ENCODE results near the gene NWD2.

DNA sequence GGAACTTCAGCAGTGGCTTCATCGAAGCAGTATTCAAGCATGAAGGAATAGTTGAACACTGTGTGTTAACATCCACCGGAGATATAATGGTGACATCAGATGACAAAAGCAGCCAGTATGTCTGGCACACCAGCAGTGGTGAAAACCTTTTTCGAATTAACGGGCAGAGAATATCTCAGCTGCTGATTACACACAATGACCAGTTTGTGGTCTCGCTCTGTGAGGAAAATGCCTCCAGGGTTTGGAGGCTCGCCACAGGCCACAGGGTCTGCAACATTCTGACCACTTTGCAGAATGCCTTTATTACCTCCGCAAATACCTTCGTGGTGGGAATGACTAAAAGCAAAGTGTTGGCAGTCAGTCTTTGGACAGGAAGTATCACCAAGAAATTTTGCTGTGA, 201.5 kb downstream of the NWD2 start:
- TF ChIP-seq, protein P1, sequence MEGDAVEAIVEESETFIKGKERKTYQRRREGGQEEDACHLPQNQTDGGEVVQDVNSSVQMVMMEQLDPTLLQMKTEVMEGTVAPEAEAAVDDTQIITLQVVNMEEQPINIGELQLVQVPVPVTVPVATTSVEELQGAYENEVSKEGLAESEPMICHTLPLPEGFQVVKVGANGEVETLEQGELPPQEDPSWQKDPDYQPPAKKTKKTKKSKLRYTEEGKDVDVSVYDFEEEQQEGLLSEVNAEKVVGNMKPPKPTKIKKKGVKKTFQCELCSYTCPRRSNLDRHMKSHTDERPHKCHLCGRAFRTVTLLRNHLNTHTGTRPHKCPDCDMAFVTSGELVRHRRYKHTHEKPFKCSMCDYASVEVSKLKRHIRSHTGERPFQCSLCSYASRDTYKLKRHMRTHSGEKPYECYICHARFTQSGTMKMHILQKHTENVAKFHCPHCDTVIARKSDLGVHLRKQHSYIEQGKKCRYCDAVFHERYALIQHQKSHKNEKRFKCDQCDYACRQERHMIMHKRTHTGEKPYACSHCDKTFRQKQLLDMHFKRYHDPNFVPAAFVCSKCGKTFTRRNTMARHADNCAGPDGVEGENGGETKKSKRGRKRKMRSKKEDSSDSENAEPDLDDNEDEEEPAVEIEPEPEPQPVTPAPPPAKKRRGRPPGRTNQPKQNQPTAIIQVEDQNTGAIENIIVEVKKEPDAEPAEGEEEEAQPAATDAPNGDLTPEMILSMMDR (IDR thresholded peaks at IDR 0.05), result no peak
- no peak for TF ChIP-seq POLR2A (IDR thresholded peaks at IDR 0.05)

Data from testis (tissue), 2 donors.